CD4-positive, alpha-beta T cell treated with Interleukin-12 subunit alpha and Interleukin-12 subunit beta, for 1 hour (primary cell): ENCODE results near the gene AKAP6.
A peak's percentile ranks its signal among the peaks of the same experiment; 100 is the strongest.
"Not testable (repeated sequence)": the region's sequence is repeated elsewhere in the genome, so short reads cannot be mapped to it uniquely, and the experiment has no call there.

Source experiments
- DNase-seq: peaks from one replicate; pipeline ENCODE4 v3.0.0-alpha.2; 2020

The AKAP6 gene

GRCh38 chr14:32450919-32451675, 122.0 kb downstream of the AKAP6 start:
- no peak for DNase-seq

GRCh38 chr14:32453857-32454810, 125.0 kb downstream of the AKAP6 start:
- no peak for DNase-seq

- no peak for DNase-seq
Measured at GRCh38 chr14:32457213-32457920, 128.3 kb downstream of the AKAP6 start.

GRCh38 chr14:32458720-32459119, 129.6 kb downstream of the AKAP6 start:
- DNase-seq: no peak

- DNase-seq: no peak
Measured at GRCh38 chr14:32460267-32460666, 131.2 kb downstream of the AKAP6 start.

GRCh38 chr14:32462553-32462952, 133.5 kb downstream of the AKAP6 start:
- DNase-seq: not testable (repeated sequence)

- no peak for DNase-seq
Measured at GRCh38 chr14:32468955-32469354, 139.9 kb downstream of the AKAP6 start.

- peak; percentile 6 for DNase-seq
Measured at GRCh38 chr14:32469388-32470160, 140.5 kb downstream of the AKAP6 start.

- no peak for DNase-seq
Measured at GRCh38 chr14:32470161-32470715, 141.1 kb downstream of the AKAP6 start.

GRCh38 chr14:32471181-32471580, 142.1 kb downstream of the AKAP6 start:
- no peak for DNase-seq

GRCh38 chr14:32472076-32472475, 143.0 kb downstream of the AKAP6 start:
- no peak for DNase-seq

- DNase-seq: no peak
Measured at GRCh38 chr14:32472512-32473463, 143.7 kb downstream of the AKAP6 start.

- DNase-seq: no peak
Measured at GRCh38 chr14:32473464-32473855, 144.4 kb downstream of the AKAP6 start.

- no peak for DNase-seq
Measured at GRCh38 chr14:32474478-32475195, 145.5 kb downstream of the AKAP6 start.

- DNase-seq: no peak
Measured at GRCh38 chr14:32476532-32476931, 147.4 kb downstream of the AKAP6 start.

GRCh38 chr14:32477396-32477795, 148.3 kb downstream of the AKAP6 start:
- DNase-seq: no peak

GRCh38 chr14:32478050-32478449, 149.0 kb downstream of the AKAP6 start:
- no peak for DNase-seq

- no peak for DNase-seq
Measured at GRCh38 chr14:32480337-32480736, 151.2 kb downstream of the AKAP6 start.

GRCh38 chr14:32481707-32482106, 152.6 kb downstream of the AKAP6 start:
- no peak for DNase-seq

- DNase-seq: no peak
Measured at GRCh38 chr14:32491416-32492016, 162.4 kb downstream of the AKAP6 start.
